ENCODE data around the gene SLC4A3. TPM values are rescaled to one million over a fixed set of nuclear protein-coding genes. Genes with fewer than 3 reads are reported as not detected.

SLC4A3 gene, protein sequence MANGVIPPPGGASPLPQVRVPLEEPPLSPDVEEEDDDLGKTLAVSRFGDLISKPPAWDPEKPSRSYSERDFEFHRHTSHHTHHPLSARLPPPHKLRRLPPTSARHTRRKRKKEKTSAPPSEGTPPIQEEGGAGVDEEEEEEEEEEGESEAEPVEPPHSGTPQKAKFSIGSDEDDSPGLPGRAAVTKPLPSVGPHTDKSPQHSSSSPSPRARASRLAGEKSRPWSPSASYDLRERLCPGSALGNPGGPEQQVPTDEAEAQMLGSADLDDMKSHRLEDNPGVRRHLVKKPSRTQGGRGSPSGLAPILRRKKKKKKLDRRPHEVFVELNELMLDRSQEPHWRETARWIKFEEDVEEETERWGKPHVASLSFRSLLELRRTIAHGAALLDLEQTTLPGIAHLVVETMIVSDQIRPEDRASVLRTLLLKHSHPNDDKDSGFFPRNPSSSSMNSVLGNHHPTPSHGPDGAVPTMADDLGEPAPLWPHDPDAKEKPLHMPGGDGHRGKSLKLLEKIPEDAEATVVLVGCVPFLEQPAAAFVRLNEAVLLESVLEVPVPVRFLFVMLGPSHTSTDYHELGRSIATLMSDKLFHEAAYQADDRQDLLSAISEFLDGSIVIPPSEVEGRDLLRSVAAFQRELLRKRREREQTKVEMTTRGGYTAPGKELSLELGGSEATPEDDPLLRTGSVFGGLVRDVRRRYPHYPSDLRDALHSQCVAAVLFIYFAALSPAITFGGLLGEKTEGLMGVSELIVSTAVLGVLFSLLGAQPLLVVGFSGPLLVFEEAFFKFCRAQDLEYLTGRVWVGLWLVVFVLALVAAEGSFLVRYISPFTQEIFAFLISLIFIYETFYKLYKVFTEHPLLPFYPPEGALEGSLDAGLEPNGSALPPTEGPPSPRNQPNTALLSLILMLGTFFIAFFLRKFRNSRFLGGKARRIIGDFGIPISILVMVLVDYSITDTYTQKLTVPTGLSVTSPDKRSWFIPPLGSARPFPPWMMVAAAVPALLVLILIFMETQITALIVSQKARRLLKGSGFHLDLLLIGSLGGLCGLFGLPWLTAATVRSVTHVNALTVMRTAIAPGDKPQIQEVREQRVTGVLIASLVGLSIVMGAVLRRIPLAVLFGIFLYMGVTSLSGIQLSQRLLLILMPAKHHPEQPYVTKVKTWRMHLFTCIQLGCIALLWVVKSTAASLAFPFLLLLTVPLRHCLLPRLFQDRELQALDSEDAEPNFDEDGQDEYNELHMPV
- 3.8 and 4.0 TPM in 2 replicates for total RNA-seq

DNA sequence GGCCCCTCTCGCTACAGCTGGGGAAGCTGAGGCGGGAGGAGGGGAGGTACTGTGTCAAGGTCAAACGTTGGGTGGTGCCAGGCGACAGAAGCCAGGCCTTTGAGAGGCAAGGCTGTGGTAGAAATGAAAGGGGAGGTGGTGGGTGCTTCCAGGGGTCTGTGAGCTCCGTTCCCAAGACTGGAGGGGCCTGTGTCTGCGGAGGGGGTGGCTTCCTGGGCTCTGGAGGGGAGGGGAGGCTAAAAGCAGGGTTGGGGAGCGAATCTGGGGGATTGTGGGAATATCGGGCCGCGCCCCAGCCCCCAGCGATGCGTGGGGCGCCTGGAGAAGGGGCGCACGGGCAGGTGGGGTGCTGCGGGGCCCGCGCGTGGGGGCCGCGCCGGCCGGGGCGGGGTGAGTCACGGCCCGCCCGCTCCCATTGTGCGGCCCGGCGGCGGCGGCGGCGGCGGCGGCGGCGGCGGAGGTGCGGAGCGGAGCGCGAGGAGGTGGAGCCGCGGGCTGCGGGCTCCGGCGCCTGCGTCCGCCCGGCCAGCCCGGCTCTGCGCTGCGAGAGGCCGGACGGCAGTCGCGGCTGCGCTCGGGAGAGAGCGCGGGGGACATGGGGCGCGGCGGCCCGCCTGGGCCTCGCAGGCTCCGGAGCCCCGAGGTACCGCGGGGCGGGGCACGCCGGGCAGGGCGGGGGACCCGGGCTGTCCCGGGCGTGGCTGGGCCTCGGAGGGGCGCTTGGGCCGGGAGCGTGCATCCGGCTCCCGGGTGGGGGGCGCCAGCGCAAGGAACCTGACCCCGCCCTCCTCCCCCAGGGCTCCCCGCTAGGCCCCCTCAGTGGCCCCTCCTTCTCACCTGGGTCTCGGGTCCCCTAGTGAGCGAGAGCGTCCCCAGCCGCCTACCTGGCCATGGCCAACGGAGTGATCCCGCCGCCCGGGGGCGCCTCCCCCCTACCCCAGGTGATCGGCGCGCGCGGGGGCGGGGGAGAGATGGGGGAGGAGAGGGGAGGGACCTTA is at the start of gene SLC4A3:
SLC4A3 (plus strand) TSS at position 528 of the 998 bp plus-strand sequence; CDS start at position 891, 363 bp downstream.

DNA sequence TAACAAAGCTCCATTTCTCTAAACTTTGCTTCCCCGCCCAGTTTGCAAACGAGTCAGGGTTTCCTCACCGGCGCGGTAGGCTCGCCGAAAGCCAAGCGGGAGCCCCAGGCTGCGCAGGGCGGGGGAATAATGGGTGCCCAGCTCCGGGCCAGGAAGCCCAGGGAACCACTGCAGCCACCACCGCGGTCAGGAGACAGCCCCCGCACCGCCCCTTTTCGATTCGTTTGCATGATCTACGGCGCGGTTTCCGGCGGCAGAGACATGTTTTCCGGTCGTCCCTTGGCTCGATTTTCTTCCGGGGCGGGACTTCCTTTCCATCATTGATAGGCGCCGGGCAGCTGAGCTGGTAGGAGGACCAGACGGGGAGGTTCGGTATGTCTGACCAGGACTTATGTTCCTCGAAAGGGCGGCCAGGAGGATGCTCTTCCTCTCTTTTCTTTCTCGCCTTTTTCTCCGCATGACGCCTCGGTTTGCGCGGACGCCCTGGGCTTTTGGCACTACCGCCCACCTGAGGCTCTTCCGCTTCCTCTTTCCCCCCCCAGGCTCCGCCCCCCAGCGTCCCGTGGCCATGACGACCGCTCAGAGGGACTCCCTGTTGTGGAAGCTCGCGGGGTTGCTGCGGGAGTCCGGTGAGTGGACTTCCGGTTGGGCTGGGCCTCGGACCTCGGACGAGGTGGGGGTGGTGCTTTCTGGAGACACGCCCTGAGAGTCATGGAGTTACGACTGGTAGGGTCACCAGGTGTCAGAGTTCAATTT is 29.7 kb upstream of the SLC4A3 start, which contains the start of gene STK11IP:
STK11IP (plus strand) TSS at position 306 of the 756 bp plus-strand sequence; CDS start at position 569, 263 bp downstream.

Other genes starting within 250 kb of the SLC4A3 start
- gene DNPEP, start 239.7 kb upstream of the SLC4A3 start, total RNA-seq, result 48.9 and 119 TPM in 2 replicates
- gene DES, start 209.3 kb upstream of the SLC4A3 start, total RNA-seq, result under 0.01 and 20.4 TPM in 2 replicates
- 8.5 and 11.7 TPM in 2 replicates for gene SPEG, start 192.8 kb upstream of the SLC4A3 start, total RNA-seq
- 62.8 and 73.8 TPM in 2 replicates for gene GMPPA, start 128.7 kb upstream of the SLC4A3 start, total RNA-seq
- 0.64 TPM in 1 of 2 replicates, not detected in the other for gene ASIC4, start 113.1 kb upstream of the SLC4A3 start, total RNA-seq
- 195 and 201 TPM in 2 replicates for gene CHPF, start 83.8 kb upstream of the SLC4A3 start, total RNA-seq
- gene TMEM198, start 83.6 kb upstream of the SLC4A3 start, total RNA-seq, result 0.78 and 9.2 TPM in 2 replicates
- gene OBSL1, start 56.1 kb upstream of the SLC4A3 start, total RNA-seq, result 27.0 and 93.4 TPM in 2 replicates
- not detected in 2 replicates for gene INHA, start 55.3 kb upstream of the SLC4A3 start, total RNA-seq
- 15.4 and 15.7 TPM in 2 replicates for gene STK11IP, start 29.8 kb upstream of the SLC4A3 start, total RNA-seq